ENCODE measurements around the gene SP140L. TPM values are rescaled to one million over a fixed set of nuclear protein-coding genes. Genes with fewer than 3 reads are reported as not detected.

Gene SP140L
- total and polyA plus RNA-seq, 2 of the 8 experiments (the other 6 are each of a cell fraction or from before 2014, with no cell fraction given) = 0.36 to 1.5 TPM

DNA sequence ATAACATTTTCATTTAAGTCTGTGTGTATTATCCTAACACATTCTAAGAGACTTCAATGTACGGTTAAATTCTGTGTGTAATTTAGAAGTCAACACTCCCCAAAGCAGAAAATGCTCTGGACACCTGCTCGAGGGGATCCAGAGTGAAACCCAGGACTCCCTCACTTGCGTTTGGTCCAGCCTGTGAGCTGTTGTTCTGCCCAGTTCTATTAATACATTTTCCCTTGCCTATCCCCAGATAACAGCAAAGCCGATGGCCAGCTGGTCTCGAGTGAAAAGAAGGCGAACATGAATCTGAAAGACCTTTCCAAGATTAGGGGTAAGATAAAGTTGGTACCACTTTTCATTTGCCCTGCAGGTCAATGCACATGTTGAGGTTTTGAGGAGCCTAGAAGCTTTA, 58.0 kb downstream of the SP140L start:
- H2BK12ac ChIP-seq (ENCODE audit: low read depth, low read length) = no peak overlapping the region
- H2BK5ac ChIP-seq (ENCODE audit: low read depth, low read length) = no peak overlapping the region
- no peaks in the 10 kb centered on the region for H3K36me3 ChIP-seq (ENCODE audit: control insufficient read depth in 2 of 4, insufficient read depth in 4 of 4, low read length in 3 of 4)
- no peak overlapping the region for H3K23ac ChIP-seq (ENCODE audit: insufficient read length)
- H3K56ac ChIP-seq (replicated peaks; ENCODE audit: insufficient read length, low read depth, low read length) = no peak overlapping the region
- no peak overlapping the region for H4K8ac ChIP-seq (ENCODE audit: extremely low read depth, insufficient read depth, low read length)
- WGBS, 2 experiments (ENCODE audit: extremely low coverage in 1 of 2, insufficient coverage in 1 of 2, insufficient read length in 1 of 2, insufficient replicate concordance in 2 of 2, low coverage in 1 of 2, low lambda C conversion rate in 2 of 2, missing lambda C conversion rate in 1 of 2) = 85% methylated on average over 6 of the region's 6 CpGs; no CpG with 5 or more reads in 1 of the 2 experiments
- no peak overlapping the region for H3K4ac ChIP-seq (replicated peaks; ENCODE audit: insufficient read length, low read depth, low read length)
- no peaks in the 10 kb centered on the region for H3K79me1 ChIP-seq (ENCODE audit: low read depth, low read length)
- no peak overlapping the region for H2BK15ac ChIP-seq (ENCODE audit: low read length)
- H2BK20ac ChIP-seq (ENCODE audit: low read length) = no peak overlapping the region
- no peak overlapping the region for H2AFZ ChIP-seq (ENCODE audit: low read length)
- no peak overlapping the region for H4K5ac ChIP-seq (ENCODE audit: insufficient read length, low read depth, low read length)
- H4K91ac ChIP-seq (replicated peaks; ENCODE audit: insufficient read length, low read length) = no peak overlapping the region
- CTCF ChIA-PET (ENCODE audit: partially characterized antibody) = no interaction called here
- H3K4me2 ChIP-seq (ENCODE audit: insufficient read depth in 1 of 2, low read depth in 2 of 2, low read length in 2 of 2) = no peak overlapping the region
- no peak overlapping the region for H3K18ac ChIP-seq (ENCODE audit: extremely low read depth, low read length)
- H3K27me3 ChIP-seq (replicated peaks in 1 of 4; ENCODE audit: control insufficient read depth in 3 of 4, extremely low read depth in 1 of 4, insufficient read depth in 3 of 4, low read length in 3 of 4) = no peaks in the 10 kb centered on the region
- H3K79me2 ChIP-seq (ENCODE audit: control insufficient read depth in 1 of 2, insufficient read depth in 2 of 2, low read length in 2 of 2) = no peaks in the 10 kb centered on the region
- H3K23me2 ChIP-seq (ENCODE audit: low read depth, low read length) = no peaks in the 10 kb centered on the region
- no peaks in the 10 kb centered on the region for H4K20me1 ChIP-seq (replicated peaks in 1 of 2; ENCODE audit: control insufficient read depth in 1 of 2, insufficient read depth in 2 of 2, low read length in 2 of 2)
- H3K27ac ChIP-seq (ENCODE audit: low read depth, low read length) = no peak overlapping the region
- H3K9me3 ChIP-seq (ENCODE audit: insufficient read depth in 2 of 2, low read depth in 1 of 2, low read length in 1 of 2) = no peaks in the 10 kb centered on the region
- H3K14ac ChIP-seq (ENCODE audit: insufficient read length) = no peak overlapping the region
- H2AK5ac ChIP-seq (ENCODE audit: low read depth, low read length) = no peak overlapping the region
- no peak overlapping the region for H3K4me3 ChIP-seq (ENCODE audit: extremely low read depth in 1 of 4, insufficient read depth in 2 of 4, low read depth in 3 of 4, low read length in 4 of 4)
- no peaks in the 10 kb centered on the region for H3K4me1 ChIP-seq (replicated peaks in 1 of 4; ENCODE audit: control insufficient read depth in 3 of 4, insufficient read depth in 4 of 4, low read length in 3 of 4)
- POLR2A ChIA-PET (ENCODE audit: partially characterized antibody) = no interaction called here
- H2BK120ac ChIP-seq (replicated peaks; ENCODE audit: low read depth, low read length) = no peak overlapping the region
- H3K9ac ChIP-seq (replicated peaks in 1 of 4; ENCODE audit: extremely low read depth in 1 of 4, low read depth in 3 of 4, low read length in 3 of 4) = no peak overlapping the region
- DNase-seq (ENCODE audit: low read depth in 1 of 2, low spot score in 2 of 2) = no peak
- FAIRE-seq = no peak
- TF ChIP-seq NRF1 (IDR thresholded peaks at IDR 0.05; ENCODE audit: low read depth, low read length) = no peak
- no peak for TF ChIP-seq TBP (IDR thresholded peaks at IDR 0.05; ENCODE audit: low read depth, low read length)
- TF ChIP-seq SP4 (IDR thresholded peaks at IDR 0.05; ENCODE audit: low read length) = no peak

Measured in H1 (cell line).